ENCODE measurements around the gene R3HDM2.
"Not testable (repeated sequence)": the region's sequence is repeated elsewhere in the genome, so short reads cannot be mapped to it uniquely, and the experiment has no call there.

Gene R3HDM2

DNA sequence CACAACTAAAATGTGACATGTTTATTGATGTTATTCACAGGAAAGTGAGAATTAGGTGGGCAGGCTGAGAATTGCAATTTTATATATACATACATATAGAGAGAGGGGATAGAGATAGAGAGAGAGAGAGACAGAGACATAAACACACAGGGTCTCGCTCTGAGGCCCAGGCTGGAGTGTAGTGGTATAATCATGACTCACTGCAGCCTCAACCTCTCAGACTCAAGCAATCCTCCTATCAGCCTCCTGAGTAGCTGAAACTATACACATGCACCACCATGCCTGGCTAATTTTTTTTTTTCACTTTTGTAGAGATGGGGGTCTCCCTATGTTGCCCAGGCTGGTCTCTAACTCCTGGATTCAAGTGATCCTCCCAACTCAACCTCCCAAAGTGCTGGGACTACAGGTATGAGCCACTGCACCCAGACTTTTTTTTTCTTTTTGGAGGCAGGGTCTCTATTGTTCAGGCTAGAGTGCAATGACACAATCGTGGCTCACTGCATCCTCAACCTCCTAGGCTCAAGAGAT is 49.1 kb downstream of the R3HDM2 start:
- CTCF ChIA-PET, result no interaction called here
- Mint-ChIP-seq H3K36me3 (peaks cover 17% of the 10 kb centered on the region), H3K27ac (no peak overlapping the region), H3K4me3 (no peak overlapping the region), H3K27me3 (no peaks in the 10 kb centered on the region), H3K9me3 (no peaks in the 10 kb centered on the region), H3K4me1 (no peaks in the 10 kb centered on the region)
- DNase-seq, result no peak

DNA sequence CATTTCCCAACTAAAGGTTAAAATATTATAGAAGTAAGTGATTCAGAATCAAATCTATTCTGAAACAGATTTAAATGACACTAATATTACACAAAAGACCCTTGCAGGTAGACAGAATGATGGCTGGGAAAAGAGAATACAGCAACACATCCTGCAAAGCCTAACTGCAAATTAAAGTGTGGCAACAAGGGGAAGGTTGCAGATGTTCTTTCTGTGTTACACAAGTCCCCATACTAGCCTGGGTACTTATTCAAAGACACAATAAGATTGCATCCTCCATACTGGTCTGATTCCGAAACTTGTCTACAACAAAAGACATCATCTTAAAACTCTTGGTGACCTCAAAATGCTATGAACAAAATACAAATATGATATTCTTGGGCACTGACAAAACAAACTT is 50.5 kb downstream of the R3HDM2 start:
- Mint-ChIP-seq H3K4me1 (no peaks in the 10 kb centered on the region), H3K9me3 (no peaks in the 10 kb centered on the region), H3K27me3 (no peaks in the 10 kb centered on the region), H3K36me3 (peaks cover 13% of the 10 kb centered on the region), H3K27ac (no peak overlapping the region), H3K4me3 (no peak overlapping the region)
- CTCF ChIA-PET, result no interaction called here
- DNase-seq, result no peak

DNA sequence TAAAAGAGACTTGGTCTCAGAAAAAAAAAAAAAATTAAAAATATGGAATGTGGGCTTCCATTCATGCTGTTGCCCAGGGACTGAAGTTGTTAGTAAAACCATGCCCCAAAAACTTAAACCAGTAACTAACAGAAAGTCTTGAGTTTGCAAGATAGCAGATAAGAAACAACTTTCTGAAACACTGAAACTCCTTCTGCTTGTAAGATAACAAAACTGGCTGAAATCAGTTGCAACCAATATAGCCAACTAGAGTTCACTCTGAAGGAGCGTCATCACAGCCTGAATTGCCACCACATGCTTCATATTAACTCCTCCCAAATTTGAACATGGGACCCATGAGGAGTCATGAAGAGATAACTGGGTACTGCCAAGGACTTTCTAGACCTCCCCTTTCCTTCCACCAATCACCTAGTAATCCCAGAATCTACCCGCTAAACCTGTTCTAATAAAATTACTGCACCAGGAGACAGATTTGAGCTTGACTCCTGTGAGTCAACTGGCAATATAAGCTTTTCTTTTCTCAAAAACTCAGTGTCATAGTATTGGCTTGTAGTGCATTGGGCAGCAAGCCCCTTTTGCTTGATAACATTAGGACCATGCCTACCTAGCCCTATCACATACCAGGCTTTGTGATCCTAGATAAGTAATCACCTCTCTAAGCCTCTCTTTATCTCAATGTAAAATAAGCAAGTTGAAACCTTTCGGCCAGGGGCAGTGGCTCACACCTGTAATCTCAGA is 53.6 kb downstream of the R3HDM2 start:
- Mint-ChIP-seq H3K4me1 (no peaks in the 10 kb centered on the region), H3K27me3 (no peaks in the 10 kb centered on the region), H3K27ac (no peak overlapping the region), H3K9me3 (no peaks in the 10 kb centered on the region), H3K4me3 (no peak overlapping the region), H3K36me3 (peaks cover 14% of the 10 kb centered on the region)
- CTCF ChIA-PET, result interaction anchor here (0.5 to 1.1 kb wide), 2 partner anchors 70 to 194 kb away, joined by 3 read pairs; no protein-coding TSS in a partner anchor
- no peak for DNase-seq

DNA sequence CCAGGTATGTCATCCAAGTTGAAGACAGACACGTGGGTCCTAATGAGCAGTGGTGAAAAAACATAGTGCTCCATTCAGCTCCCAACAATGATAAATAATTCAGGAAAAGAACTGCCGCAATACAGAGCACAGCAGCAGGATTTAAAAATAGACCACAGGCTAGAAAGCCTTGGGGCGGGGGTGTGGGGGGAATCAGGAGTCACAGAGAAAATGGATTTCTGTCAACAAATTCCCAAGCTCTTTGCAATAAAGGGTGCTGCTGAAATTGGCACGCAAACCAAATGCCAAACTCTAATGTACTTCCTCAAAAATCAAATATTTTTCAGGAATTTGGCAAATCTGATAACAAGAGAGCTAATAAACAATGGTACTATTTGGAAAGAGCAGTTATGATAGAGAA is 58.6 kb downstream of the R3HDM2 start:
- H3K4me1 Mint-ChIP-seq, result no peaks in the 10 kb centered on the region
- no peaks in the 10 kb centered on the region for H3K27me3 Mint-ChIP-seq
- H3K27ac Mint-ChIP-seq, result no peak overlapping the region
- no peak overlapping the region for H3K4me3 Mint-ChIP-seq
- no peak for DNase-seq
- peaks cover 25% of the 10 kb centered on the region for H3K36me3 Mint-ChIP-seq
- CTCF ChIA-PET, result no interaction called here
- peaks cover 2% of the 10 kb centered on the region for H3K9me3 Mint-ChIP-seq

DNA sequence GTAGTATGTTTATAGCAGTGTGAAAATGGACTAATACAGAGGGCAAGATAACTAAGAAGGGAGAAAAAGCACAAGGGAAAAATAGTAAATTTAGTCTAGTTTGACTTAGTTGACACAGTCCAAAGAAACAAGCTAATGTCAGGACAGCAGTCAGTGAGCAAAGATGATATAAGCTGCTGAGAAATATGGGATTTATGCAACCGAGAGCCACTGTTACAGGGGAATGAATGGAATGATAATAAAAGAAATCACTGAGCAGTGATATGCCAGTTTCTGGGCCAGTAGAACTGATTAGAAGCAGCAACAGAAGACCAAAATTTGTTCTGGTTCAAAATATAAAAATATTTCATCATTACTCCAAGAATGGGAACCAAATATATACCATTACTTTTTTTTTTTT is 60.1 kb downstream of the R3HDM2 start:
- no peak overlapping the region for H3K27ac Mint-ChIP-seq
- H3K4me3 Mint-ChIP-seq, result no peak overlapping the region
- H3K36me3 Mint-ChIP-seq, result peaks cover 35% of the 10 kb centered on the region
- H3K9me3 Mint-ChIP-seq, result peaks cover 11% of the 10 kb centered on the region
- no peaks in the 10 kb centered on the region for H3K27me3 Mint-ChIP-seq
- no peaks in the 10 kb centered on the region for H3K4me1 Mint-ChIP-seq
- no peak for DNase-seq
- CTCF ChIA-PET, result no interaction called here

DNA sequence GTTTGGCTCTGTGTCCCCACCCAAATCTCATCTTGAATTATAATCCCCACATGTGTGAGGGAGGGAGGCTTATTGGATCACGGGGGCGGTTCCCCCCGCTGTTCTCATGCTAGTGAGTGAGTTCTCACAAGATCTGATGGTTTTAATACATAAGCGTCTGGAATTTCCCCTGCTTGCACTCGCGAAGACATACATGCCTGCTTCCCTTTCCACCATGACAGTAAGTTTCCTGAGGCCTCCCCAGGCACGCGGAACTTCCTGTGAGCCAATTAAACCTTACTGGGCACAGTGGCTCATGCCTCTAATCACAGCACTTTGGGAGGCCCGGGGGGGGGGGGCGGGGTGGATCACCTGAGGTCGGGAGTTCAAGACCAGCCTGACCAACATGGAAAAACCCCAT is 60.8 kb downstream of the R3HDM2 start:
- no peaks in the 10 kb centered on the region for H3K4me1 Mint-ChIP-seq
- H3K27ac Mint-ChIP-seq, result no peak overlapping the region
- peaks cover 11% of the 10 kb centered on the region for H3K9me3 Mint-ChIP-seq
- CTCF ChIA-PET, result no interaction called here
- H3K4me3 Mint-ChIP-seq, result no peak overlapping the region
- peaks cover 35% of the 10 kb centered on the region for H3K36me3 Mint-ChIP-seq
- H3K27me3 Mint-ChIP-seq, result no peaks in the 10 kb centered on the region
- no peak for DNase-seq

DNA sequence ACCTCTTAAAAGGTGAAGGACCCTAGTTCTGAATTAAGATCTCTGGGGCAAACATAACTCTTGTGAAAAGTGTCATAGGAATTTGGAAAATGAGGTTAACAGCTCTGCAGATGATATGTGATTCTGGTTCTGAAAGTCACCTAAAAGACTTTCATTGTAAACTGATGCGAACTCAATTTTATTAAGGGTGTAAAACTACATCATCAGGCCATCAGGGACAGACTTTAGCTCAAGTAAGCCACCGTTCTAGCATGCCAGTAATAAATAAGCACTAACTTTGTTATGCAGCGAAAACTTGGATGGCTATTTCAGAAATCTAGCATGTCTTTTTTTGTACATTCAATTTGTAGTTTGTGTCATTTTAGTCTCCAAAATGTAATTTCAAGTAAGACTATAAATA is 61.6 kb downstream of the R3HDM2 start:
- CTCF ChIA-PET, result no interaction called here
- H3K27ac Mint-ChIP-seq, result no peak overlapping the region
- no peak for DNase-seq
- no peak overlapping the region for H3K4me3 Mint-ChIP-seq
- no peaks in the 10 kb centered on the region for H3K4me1 Mint-ChIP-seq
- H3K9me3 Mint-ChIP-seq, result peaks cover 11% of the 10 kb centered on the region
- H3K27me3 Mint-ChIP-seq, result no peaks in the 10 kb centered on the region
- H3K36me3 Mint-ChIP-seq, result peaks cover 35% of the 10 kb centered on the region

DNA sequence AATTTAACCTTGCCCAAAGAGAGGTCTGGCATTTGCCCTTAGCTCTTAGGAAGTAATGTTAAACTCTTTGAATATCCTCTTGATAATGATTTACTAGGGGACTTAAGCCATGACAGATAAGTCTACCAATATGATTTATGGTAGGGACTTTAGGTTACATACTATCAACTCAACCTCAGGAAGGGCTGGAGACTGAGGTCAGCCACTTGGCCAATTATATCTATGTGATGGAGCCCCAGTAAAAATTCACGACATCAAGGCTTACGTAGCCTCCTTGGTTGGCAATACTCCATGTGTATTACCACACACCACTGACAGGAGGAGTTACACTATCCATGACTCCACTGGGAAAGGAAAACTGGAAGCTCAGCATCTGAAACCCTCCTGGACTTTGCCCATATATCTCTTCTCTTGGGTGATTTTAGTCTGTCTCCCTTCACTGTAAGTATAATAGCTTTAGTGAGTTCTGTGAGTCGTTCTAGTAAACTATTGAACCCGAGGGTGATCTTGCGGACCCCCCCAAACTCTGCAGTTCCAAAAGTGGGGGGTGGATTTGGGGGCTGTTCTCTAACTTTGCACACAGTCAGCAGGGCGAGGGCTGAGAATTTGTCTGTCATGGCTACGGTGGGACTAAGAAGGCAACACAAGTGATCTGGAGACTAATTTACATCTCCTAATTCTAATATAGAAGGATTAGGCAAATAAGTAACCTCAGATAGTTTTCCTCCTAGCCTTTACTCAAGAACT is 62.3 kb downstream of the R3HDM2 start:
- CTCF ChIA-PET, result interaction anchor here (1.3 kb wide), 1 partner anchor 84 kb away, joined by 3 read pairs; no protein-coding TSS in a partner anchor

DNA sequence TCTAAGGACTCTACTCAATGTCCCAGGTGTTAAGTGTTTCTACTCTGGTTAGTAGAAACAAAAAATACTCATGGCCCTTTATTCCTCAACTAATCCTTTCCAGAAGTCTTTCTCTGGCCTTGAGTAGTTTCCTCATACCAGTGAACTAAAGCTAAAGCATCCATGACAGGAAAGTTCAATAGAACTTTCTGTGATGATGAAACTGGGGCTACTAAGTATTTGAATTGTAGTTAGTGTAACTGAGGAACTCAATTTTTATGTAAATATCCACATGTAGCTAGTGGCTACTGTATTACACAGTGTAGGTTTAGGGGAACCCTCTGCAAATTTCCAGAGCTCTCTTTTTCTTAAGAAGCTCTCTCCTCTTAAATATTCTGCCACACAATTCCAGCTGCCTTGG is 63.7 kb downstream of the R3HDM2 start:
- Mint-ChIP-seq H3K4me1 (no peaks in the 10 kb centered on the region), H3K27me3 (no peaks in the 10 kb centered on the region), H3K9me3 (peaks cover 11% of the 10 kb centered on the region), H3K36me3 (peaks cover 34% of the 10 kb centered on the region), H3K27ac (no peak overlapping the region), H3K4me3 (no peak overlapping the region)
- DNase-seq, result no peak
- CTCF ChIA-PET, result interaction anchor here (0.7 kb wide), 1 partner anchor 94 kb away, joined by 3 read pairs; no protein-coding TSS in a partner anchor

More for the DNA sequence above, 62.3 kb downstream of the R3HDM2 start:
- peaks cover 11% of the 10 kb centered on the region for H3K9me3 Mint-ChIP-seq
- no peaks in the 10 kb centered on the region for H3K27me3 Mint-ChIP-seq
- peaks cover 35% of the 10 kb centered on the region for H3K36me3 Mint-ChIP-seq
- no peak for DNase-seq
- no peak overlapping the region for H3K27ac Mint-ChIP-seq
- no peaks in the 10 kb centered on the region for H3K4me1 Mint-ChIP-seq
- no peak overlapping the region for H3K4me3 Mint-ChIP-seq

DNA sequence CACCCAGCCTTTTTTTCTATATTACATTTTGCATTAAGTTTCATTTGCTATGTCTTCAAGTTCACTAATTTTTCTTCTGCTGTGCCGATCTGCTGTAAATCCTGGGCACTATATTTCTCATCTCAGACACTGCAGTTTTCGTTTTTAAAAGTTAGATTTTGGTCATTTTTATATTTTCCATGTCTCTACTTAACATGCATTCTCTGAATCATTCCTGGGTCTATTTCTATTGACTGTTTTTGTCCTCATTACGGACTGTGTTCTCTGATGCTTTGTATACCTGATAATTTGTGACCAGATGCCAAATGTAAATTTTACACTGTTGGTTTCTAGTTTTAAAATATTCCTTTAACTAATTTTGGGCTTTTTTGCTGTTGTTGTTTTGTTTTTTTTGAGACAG is 64.5 kb downstream of the R3HDM2 start:
- no peak for DNase-seq
- H3K27me3 Mint-ChIP-seq, result no peaks in the 10 kb centered on the region
- H3K27ac Mint-ChIP-seq, result no peak overlapping the region
- no peaks in the 10 kb centered on the region for H3K4me1 Mint-ChIP-seq
- H3K9me3 Mint-ChIP-seq, result peaks cover 11% of the 10 kb centered on the region
- peaks cover 27% of the 10 kb centered on the region for H3K36me3 Mint-ChIP-seq
- CTCF ChIA-PET, result interaction anchor here (0.7 kb wide), 1 partner anchor 95 kb away, joined by 3 read pairs; no protein-coding TSS in a partner anchor
- H3K4me3 Mint-ChIP-seq, result no peak overlapping the region

DNA sequence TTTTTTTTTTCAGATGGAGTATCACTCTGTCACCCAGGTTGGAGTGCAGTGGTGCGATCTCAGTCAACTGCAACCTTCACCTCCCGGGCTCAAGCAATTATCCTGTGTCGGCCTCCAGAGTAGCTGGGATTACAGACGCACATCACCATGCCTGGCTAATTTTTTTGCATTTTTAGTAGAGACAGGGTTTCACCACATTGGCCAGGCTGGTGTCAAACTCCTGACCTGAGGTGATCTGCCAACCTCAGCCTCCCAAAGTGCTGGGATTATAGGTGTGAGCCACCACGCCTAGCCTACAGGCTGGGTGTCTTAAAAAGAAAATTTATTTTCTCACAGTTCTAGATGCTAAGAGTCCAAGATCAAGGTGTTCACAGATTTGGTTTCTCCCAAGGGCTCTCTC is 66.7 kb downstream of the R3HDM2 start:
- Mint-ChIP-seq H3K9me3 (peaks cover 11% of the 10 kb centered on the region), H3K36me3 (peaks cover 25% of the 10 kb centered on the region)
- H3K27ac Mint-ChIP-seq, H3K27me3 Mint-ChIP-seq, CTCF ChIA-PET, DNase-seq, H3K4me3 Mint-ChIP-seq, H3K4me1 Mint-ChIP-seq: not testable (repeated sequence)

DNA sequence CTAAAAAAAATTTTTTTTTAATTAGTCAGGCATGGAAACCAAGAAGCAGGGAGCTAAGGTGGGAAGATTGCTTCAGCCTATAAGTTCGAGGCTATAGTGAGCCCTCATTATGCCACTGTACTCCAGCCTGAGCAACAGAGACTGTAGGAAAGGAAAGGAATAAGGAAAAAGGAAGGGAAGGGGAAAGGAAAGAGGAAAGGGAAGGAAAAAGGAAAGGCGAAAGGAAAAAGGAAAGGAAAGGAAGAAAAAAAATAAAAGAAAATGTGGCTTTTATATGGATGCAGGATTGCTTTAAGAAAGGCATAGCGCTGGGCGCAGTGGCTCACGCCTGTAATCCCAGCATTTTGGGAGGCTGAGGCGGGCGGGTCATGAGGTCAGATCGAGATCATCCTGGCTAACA is 70.4 kb downstream of the R3HDM2 start:
- no peaks in the 10 kb centered on the region for H3K9me3 Mint-ChIP-seq
- no peak overlapping the region for H3K27ac Mint-ChIP-seq

DNA sequence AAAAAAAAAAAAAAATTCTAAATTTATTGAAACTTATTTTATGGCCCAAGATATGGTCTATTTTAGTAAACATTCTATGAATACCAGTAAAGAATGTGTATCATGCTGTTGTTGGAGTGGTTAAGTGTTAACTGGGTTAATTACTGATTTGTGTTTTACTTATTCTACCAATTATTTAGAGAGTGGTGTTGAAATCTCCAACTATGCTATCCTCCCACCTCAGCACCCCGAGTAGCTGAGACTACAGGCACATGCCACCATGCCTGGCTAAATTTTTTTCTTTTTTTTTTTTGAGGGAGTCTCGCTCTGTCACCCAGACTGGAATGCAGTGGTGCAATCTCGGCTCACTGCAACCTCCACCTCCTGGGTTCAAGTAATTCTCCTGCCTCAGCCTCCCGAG is 72.2 kb downstream of the R3HDM2 start:
- Mint-ChIP-seq H3K4me3 (no peak overlapping the region), H3K27ac (no peak overlapping the region), H3K36me3 (peaks cover 13% of the 10 kb centered on the region), H3K4me1 (no peaks in the 10 kb centered on the region), H3K27me3 (no peaks in the 10 kb centered on the region), H3K9me3 (no peaks in the 10 kb centered on the region)
- DNase-seq, result no peak
- CTCF ChIA-PET, result no interaction called here

More for the DNA sequence above, 70.4 kb downstream of the R3HDM2 start:
- Mint-ChIP-seq H3K4me1 (no peaks in the 10 kb centered on the region), H3K27me3 (no peaks in the 10 kb centered on the region), H3K4me3 (no peak overlapping the region), H3K36me3 (peaks cover 11% of the 10 kb centered on the region)
- CTCF ChIA-PET, result no interaction called here
- no peak for DNase-seq

DNA sequence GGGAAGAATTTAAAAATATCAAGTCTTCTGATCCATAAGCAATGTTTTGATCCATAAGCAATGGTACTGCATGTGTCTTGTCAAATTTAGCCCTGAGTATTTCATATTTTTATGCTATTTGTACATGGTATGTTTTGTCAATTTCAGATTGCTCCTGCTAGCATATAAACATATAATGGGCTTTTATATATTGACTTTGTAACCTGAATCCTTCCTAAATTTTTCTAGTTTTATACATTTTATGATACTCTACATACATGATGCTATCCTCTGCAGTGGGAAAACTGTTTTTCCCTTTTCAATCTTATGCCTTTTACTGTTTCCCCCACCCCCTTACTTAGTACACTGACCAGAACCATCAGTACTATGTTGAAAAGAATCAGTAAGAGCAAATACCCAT is 75.1 kb downstream of the R3HDM2 start:
- Mint-ChIP-seq H3K4me3 (no peak overlapping the region), H3K27ac (no peak overlapping the region), H3K36me3 (peaks cover 23% of the 10 kb centered on the region), H3K9me3 (no peaks in the 10 kb centered on the region), H3K4me1 (no peaks in the 10 kb centered on the region), H3K27me3 (no peaks in the 10 kb centered on the region)
- CTCF ChIA-PET, result interaction anchor here (0.9 kb wide), 1 partner anchor 142 kb away, joined by 4 read pairs; no protein-coding TSS in a partner anchor
- DNase-seq, result no peak

DNA sequence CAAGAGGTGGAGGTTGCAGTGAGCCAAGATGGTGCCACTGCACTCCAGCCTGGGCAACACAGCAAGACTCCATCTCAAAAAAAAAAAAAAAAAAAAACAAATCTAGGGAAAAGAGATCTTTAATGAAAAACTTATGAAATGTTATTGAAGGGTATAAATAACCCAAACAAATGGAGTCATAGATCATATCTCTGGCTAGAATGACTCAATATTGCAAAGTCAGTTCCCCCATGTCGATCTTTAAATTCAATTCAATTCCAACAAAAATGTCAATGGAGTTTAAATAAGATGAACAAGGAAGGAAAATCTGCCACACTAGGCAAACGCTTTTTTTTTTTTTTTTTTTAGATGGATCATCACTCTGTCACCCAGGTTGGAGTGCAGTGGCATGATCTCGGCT is 78.7 kb downstream of the R3HDM2 start:
- no peaks in the 10 kb centered on the region for H3K4me1 Mint-ChIP-seq
- peaks cover 2% of the 10 kb centered on the region for H3K9me3 Mint-ChIP-seq
- H3K27me3 Mint-ChIP-seq, result no peaks in the 10 kb centered on the region
- no peak for DNase-seq
- CTCF ChIA-PET, result interaction anchor here (1.3 kb wide), 1 partner anchor 44 kb away, joined by 4 read pairs; no protein-coding TSS in a partner anchor
- H3K27ac Mint-ChIP-seq, result no peak overlapping the region
- no peak overlapping the region for H3K4me3 Mint-ChIP-seq
- H3K36me3 Mint-ChIP-seq, result peaks cover 23% of the 10 kb centered on the region
